Activated naive CD4-positive, alpha-beta T cell treated with Interleukin-2 at 50 U/mL for 16 hours (primary cell): ENCODE measurements around the gene UBAP1.
"Not testable (repeated sequence)": the region's sequence is repeated elsewhere in the genome, so short reads cannot be mapped to it uniquely, and the experiment has no call there.

Source experiments
- DNase-seq: peaks from one replicate; pipeline ENCODE4 v3.0.0-alpha.2; 2020

UBAP1 gene

GRCh38 chr9:34179213-34180136 lies 632 bp downstream of the UBAP1 start:
- DNase-seq, result no peak

DNA sequence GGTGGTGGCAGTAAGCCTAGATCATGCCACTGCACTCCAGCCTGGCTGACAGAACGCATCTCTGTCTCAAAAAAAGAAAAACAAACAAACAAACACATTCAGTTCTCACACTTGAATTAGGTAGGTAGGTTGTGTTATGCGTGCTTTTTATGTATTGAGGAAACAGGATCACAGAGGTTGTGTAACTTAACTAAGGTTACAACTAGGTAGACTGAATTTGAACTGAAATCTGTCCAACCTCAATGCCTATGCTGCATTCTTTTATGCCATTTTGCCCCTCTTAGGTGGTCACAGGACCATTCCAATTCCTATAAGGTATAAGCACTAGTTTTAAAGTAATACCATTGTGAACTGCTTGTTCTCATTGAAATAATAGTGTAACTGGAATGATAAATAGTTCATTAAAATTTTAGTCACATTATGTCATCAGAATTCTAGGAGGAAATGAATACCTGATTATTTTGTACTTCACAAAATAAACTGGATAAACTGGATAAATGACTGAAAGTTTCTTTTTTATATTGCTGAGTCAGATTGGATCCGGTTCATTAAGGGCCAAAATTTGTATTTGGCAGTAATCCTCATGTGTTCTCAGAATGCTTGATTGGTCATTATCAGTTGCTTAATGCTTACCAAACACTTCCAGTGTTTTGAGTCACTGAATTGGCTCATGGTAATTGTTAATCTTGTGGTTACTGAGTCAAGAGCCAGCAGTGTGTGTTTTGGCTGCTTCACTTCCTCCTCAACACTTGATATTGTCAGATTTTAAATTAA lies 7.1 kb downstream of the UBAP1 start:
- no peak for DNase-seq

- DNase-seq, result no peak
Measured at GRCh38 chr9:34187891-34188240, 9.0 kb downstream of the UBAP1 start.

GRCh38 chr9:34190996-34191892 lies 12.4 kb downstream of the UBAP1 start:
- no peak for DNase-seq

GRCh38 chr9:34195143-34195542 lies 16.3 kb downstream of the UBAP1 start:
- no peak for DNase-seq

GRCh38 chr9:34197286-34197685 lies 18.4 kb downstream of the UBAP1 start:
- not testable (repeated sequence) for DNase-seq

GRCh38 chr9:34197756-34198711 lies 19.2 kb downstream of the UBAP1 start:
- no peak for DNase-seq

GRCh38 chr9:34200092-34200491 lies 21.2 kb downstream of the UBAP1 start:
- no peak for DNase-seq

DNA sequence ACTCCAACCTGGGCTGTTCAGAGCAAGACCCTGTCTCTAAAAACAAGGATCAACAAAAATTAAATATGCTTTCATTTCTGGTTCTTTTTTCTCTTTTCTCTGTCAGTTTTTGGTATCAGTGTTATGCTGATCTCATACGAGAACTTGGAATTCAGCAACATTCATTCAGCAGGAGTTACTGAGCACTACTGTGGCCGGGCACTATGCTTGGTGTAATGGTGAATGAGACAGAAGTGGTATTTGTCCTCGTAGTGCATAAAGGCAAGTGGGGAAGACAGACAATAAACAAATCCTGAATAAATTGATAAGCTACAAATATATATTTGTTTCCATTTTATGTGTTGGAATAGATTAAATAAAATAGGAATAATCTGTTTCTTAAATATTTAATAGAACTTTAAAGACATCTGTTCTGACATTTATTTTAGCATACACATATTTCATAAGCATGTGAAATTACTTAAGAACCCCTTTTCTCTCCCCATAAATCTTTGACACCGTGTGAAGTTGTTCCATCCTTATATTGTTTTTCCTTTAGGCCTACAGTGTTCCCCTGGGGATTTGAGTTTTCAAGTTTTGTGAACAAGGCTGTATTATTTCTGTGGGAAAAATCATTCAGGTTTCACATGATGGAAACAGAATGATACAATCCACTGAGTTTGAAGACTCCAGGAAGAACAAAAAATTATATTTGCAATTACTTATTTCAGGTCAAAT lies 24.6 kb downstream of the UBAP1 start:
- DNase-seq, result no peak

- no peak for DNase-seq
Measured at GRCh38 chr9:34203992-34204635, 25.3 kb downstream of the UBAP1 start.

GRCh38 chr9:34205102-34205501 lies 26.3 kb downstream of the UBAP1 start:
- no peak for DNase-seq

GRCh38 chr9:34206561-34206960 lies 27.7 kb downstream of the UBAP1 start:
- no peak for DNase-seq

- DNase-seq, result no peak
Measured at GRCh38 chr9:34211395-34211794, 32.6 kb downstream of the UBAP1 start.

DNA sequence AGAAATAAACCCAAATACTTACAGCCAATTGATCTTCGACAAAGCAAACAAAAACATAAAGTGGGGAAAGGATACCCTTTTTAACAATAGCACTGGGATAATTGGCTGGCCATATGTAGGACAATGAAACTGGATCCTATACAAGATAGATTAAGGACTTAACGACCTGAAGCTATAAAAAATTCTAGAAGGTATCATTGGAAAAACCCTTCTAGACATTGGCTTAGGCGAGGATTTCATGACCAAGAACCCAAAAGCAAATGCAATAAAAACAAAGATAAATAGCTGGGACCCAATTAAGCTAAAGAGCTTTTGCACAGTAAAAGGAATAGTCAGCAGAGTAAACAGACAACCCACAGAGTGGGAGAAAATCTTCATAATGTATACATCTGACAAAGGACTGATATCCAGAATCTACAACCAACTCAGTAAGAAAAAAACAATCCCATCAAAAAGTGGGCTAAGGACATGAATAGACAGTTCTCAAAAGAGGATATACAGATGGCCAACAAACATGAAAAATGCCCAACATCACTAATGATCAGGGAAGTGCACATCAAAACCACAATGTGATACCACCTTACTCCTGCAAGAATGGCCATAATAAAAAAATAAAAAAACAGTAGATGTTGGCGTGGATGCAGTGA lies 35.6 kb downstream of the UBAP1 start:
- DNase-seq, result not testable (repeated sequence)

DNA sequence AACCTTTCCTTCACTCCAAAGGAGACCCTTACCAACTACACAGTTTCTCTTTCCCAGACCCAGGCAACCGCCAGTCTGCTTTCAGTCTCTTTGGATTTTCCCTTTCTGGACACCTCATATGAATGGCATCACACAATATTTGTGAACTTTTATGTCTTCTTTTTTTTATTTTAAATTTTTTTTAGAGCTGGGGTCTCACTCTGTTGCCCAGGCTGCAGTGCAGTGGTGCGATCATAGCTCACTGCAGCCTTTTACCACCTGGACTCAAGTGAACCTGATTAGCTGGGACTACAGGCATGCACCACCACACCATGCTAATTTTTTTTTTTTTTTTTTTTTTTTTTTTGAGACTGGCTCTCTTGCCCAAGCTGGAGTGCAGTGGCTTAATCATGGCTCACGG lies 37.5 kb downstream of the UBAP1 start:
- DNase-seq, result no peak

GRCh38 chr9:34217015-34217414 lies 38.2 kb downstream of the UBAP1 start:
- not testable (repeated sequence) for DNase-seq

GRCh38 chr9:34218446-34218845 lies 39.6 kb downstream of the UBAP1 start:
- DNase-seq, result no peak

DNA sequence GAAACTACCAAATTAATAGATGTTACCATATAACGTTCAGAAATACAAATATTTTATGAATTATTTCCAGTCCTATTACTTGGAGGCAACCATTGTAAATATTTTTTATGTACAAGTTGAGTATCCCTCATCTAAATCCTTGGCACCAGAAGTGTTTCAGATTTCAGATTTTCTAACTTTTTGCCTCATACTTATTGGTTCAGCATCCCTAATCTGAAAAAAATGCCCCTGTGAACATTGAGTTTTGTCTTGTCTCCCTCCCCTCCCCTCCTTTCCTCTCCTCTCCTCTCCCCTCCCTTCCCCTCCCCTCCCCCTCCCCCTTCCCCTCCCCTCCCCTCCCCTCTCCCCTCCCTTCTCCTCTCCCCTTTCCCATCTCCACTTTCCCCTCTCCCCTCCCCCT lies 40.6 kb downstream of the UBAP1 start:
- no peak for DNase-seq

- DNase-seq, result no peak
Measured at GRCh38 chr9:34220218-34220617, 41.4 kb downstream of the UBAP1 start.

- DNase-seq, result no peak
Measured at GRCh38 chr9:34224349-34224748, 45.5 kb downstream of the UBAP1 start.
